LNCaP clone FGC (cell line): Measurements from ENCODE around the gene LCP1.

Source experiments
- DNase-seq: peaks from one replicate; pipeline ENCODE4 v3.0.0-alpha.2; 2011; ENCODE audit warnings: low read depth
- H3K4me3 ChIP-seq: 2 replicates; pipeline ENCODE4 v1.5.1; 2011; ENCODE audit warnings: mild to moderate bottlenecking, low read depth, low read length, control low read depth
- TF ChIP-seq, protein P1 (sequence below): IDR thresholded peaks from 2 replicates; pipeline ENCODE4 v1.5.1; 2012; ENCODE audit warnings: mild to moderate bottlenecking; ENCODE audit not compliant: control insufficient read depth, insufficient read depth; ENCODE audit errors: extremely low read depth

LCP1 gene

GRCh38 chr13:46160471-46161066 lies 21.4 kb downstream of the LCP1 start:
- H3K4me3 ChIP-seq: no peak overlapping the region
- no peak for DNase-seq
- TF ChIP-seq, protein P1, sequence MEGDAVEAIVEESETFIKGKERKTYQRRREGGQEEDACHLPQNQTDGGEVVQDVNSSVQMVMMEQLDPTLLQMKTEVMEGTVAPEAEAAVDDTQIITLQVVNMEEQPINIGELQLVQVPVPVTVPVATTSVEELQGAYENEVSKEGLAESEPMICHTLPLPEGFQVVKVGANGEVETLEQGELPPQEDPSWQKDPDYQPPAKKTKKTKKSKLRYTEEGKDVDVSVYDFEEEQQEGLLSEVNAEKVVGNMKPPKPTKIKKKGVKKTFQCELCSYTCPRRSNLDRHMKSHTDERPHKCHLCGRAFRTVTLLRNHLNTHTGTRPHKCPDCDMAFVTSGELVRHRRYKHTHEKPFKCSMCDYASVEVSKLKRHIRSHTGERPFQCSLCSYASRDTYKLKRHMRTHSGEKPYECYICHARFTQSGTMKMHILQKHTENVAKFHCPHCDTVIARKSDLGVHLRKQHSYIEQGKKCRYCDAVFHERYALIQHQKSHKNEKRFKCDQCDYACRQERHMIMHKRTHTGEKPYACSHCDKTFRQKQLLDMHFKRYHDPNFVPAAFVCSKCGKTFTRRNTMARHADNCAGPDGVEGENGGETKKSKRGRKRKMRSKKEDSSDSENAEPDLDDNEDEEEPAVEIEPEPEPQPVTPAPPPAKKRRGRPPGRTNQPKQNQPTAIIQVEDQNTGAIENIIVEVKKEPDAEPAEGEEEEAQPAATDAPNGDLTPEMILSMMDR: peak; percentile 65

- no peak for DNase-seq
- H3K4me3 ChIP-seq: no peak overlapping the region
- TF ChIP-seq, protein P1: no peak
Observed at GRCh38 chr13:46160065-46160464, 21.9 kb downstream of the LCP1 start.

DNA sequence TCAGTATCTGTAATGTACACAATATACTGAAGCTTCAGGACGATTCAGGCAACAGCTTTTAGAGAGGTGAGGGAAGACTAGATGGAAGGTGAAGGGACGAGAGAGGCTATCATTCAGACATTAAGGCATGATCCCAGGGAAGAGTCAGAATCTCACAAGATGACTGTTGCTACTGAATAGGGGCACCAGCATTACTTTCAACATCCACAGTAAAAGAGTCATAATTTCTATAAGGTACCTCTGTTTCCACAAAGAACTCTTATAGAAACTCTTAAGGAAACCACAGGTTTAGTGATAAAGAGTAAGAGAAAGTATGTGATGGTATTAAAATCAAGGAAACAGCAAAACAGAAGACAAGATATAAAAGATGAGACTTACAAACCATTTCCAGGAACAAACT lies 23.0 kb downstream of the LCP1 start:
- TF ChIP-seq, protein P1: no peak
- no peak overlapping the region for H3K4me3 ChIP-seq
- no peak for DNase-seq

DNA sequence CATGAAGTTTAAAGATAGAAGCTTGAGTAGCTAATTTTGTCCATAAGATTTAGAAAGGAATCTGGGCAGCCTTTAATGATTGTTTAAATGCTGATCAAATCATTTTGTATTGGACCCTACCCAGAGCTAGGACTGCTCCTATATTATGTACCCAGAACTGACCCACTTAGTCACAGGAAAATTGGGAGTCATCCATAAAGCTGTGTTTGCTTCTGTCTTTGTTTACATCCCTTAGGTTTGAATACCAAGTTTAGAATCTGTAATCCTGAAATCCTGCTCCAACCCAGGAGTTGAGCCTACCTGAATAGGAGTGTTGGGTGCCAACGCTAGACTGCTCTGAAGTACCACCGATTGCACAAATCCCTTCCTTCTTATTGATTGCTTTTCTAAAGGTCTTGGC lies 23.8 kb downstream of the LCP1 start:
- no peak overlapping the region for H3K4me3 ChIP-seq
- TF ChIP-seq, protein P1: no peak
- peak; percentile 90 for DNase-seq

DNA sequence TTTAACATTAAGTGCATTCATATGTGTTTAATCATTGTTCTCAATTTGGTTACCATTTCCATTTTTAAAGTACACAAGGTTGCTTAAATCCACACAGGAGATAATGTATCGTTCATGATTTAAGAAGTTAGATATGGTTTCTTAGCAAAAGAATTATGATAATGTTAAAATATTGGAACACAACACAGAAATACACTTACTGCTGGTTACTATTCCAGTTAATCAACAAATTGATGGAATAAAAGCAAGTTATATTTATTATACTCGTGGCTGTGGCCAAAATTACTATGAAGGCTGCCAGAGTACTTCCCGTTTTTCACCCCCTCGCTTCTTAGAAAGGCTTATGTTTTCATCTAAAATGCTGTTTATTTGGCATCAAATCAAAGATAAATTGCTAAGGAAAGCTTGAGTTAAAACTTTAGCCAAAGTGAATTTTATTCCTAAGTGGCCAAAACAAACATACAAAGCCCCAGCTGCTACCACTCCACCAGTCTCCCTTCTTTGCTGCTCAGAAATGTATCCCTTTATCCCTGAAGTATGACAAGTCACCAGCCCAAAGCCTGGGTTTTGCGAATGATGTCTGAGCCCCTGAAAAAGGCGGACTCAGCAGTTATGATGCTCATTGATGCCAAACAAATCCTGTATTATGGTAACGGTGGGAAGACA lies 27.7 kb downstream of the LCP1 start:
- TF ChIP-seq, protein P1: no peak
- H3K4me3 ChIP-seq: no peak overlapping the region
- no peak for DNase-seq

- no peak overlapping the region for H3K4me3 ChIP-seq
- TF ChIP-seq, protein P1: no peak
- DNase-seq: no peak
Observed at GRCh38 chr13:46152627-46153328, 29.2 kb downstream of the LCP1 start.
